ENCODE measurements around the gene CAPG.

GRCh38 chr2:85353876-85354285 is 56.3 kb downstream of the CAPG start:
- TF ChIP-seq, protein P1, sequence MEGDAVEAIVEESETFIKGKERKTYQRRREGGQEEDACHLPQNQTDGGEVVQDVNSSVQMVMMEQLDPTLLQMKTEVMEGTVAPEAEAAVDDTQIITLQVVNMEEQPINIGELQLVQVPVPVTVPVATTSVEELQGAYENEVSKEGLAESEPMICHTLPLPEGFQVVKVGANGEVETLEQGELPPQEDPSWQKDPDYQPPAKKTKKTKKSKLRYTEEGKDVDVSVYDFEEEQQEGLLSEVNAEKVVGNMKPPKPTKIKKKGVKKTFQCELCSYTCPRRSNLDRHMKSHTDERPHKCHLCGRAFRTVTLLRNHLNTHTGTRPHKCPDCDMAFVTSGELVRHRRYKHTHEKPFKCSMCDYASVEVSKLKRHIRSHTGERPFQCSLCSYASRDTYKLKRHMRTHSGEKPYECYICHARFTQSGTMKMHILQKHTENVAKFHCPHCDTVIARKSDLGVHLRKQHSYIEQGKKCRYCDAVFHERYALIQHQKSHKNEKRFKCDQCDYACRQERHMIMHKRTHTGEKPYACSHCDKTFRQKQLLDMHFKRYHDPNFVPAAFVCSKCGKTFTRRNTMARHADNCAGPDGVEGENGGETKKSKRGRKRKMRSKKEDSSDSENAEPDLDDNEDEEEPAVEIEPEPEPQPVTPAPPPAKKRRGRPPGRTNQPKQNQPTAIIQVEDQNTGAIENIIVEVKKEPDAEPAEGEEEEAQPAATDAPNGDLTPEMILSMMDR (IDR thresholded peaks at IDR 0.05) = no peak
- TF ChIP-seq NFE2L1 (CRISPR knock-in tag; IDR thresholded peaks at IDR 0.05) (no peak), SMAD3 (CRISPR knock-in tag; IDR thresholded peaks at IDR 0.05; ENCODE audit: borderline replicate concordance) (no peak), MAX (CRISPR knock-in tag; IDR thresholded peaks at IDR 0.05) (no peak), ESRRA (CRISPR knock-in tag; IDR thresholded peaks at IDR 0.05; ENCODE audit: borderline replicate concordance) (no peak), SP1 (CRISPR knock-in tag; conservative IDR thresholded peaks at IDR 0.05) (no peak), FOXJ3 (CRISPR knock-in tag; IDR thresholded peaks at IDR 0.05; ENCODE audit: borderline replicate concordance) (no peak), ATF3 (CRISPR knock-in tag; conservative IDR thresholded peaks at IDR 0.05) (no peak), TEAD4 (CRISPR knock-in tag; IDR thresholded peaks at IDR 0.05) (no peak)
- TF ChIP-seq, protein P2, sequence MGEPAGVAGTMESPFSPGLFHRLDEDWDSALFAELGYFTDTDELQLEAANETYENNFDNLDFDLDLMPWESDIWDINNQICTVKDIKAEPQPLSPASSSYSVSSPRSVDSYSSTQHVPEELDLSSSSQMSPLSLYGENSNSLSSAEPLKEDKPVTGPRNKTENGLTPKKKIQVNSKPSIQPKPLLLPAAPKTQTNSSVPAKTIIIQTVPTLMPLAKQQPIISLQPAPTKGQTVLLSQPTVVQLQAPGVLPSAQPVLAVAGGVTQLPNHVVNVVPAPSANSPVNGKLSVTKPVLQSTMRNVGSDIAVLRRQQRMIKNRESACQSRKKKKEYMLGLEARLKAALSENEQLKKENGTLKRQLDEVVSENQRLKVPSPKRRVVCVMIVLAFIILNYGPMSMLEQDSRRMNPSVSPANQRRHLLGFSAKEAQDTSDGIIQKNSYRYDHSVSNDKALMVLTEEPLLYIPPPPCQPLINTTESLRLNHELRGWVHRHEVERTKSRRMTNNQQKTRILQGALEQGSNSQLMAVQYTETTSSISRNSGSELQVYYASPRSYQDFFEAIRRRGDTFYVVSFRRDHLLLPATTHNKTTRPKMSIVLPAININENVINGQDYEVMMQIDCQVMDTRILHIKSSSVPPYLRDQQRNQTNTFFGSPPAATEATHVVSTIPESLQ (CRISPR knock-in tag; IDR thresholded peaks at IDR 0.05) = no peak

All from WTC11 (cell line).